PFSK-1 (cell line): ENCODE data around the gene EIF4E1B.

Source experiments
- FOXP2 ChIP-seq: optimal IDR thresholded peaks from 2 replicates; pipeline ENCODE3; 2011; ENCODE audit warnings: borderline replicate concordance, control low read depth, inconsistent platforms; ENCODE audit not compliant: insufficient read depth; ENCODE audit errors: extremely low read length, extremely low read depth
- POLR2AphosphoS5 ChIP-seq: IDR thresholded peaks from 2 replicates; pipeline ENCODE4 v1.6.1; 2012; ENCODE audit warnings: low read depth, mild to moderate bottlenecking, control low read depth, low read length, moderate library complexity
- REST ChIP-seq, 2 experiments: IDR thresholded peaks; 2 replicates each; pipeline versions ENCODE4 v1.6.1 to v1.8.0; 2011 to 2012; ENCODE audit warnings: low read depth in 2 of 2, low read length in 2 of 2, control low read depth in 1 of 2, inconsistent platforms in 1 of 2, mild to moderate bottlenecking in 1 of 2, moderate library complexity in 1 of 2; ENCODE audit not compliant: insufficient read depth in 1 of 2
- SIN3A ChIP-seq: IDR thresholded peaks from 2 replicates; pipeline ENCODE4 v1.6.1; 2012; ENCODE audit warnings: mild to moderate bottlenecking, low read length, moderate library complexity, borderline replicate concordance; ENCODE audit not compliant: insufficient read depth
- TAF1 ChIP-seq: IDR thresholded peaks from 2 replicates; pipeline ENCODE4 v1.6.1; 2012; ENCODE audit warnings: low read length, control low read depth, borderline replicate concordance; ENCODE audit not compliant: insufficient read depth

EIF4E1B gene

GRCh38 chr5:176664479-176664878 lies 34.0 kb downstream of the EIF4E1B start:
- TF ChIP-seq POLR2AphosphoS5 (no peak), TAF1 (no peak)

GRCh38 chr5:176664886-176665285 lies 34.4 kb downstream of the EIF4E1B start:
- no peak for TF ChIP-seq REST (IDR thresholded peaks at IDR 0.05; ENCODE audit: insufficient read depth in 1 of 2, low read depth in 2 of 2, low read length in 2 of 2)

- TF ChIP-seq POLR2AphosphoS5, result no peak
- no peak for TF ChIP-seq TAF1
- TF ChIP-seq REST (IDR thresholded peaks at IDR 0.05; ENCODE audit: insufficient read depth in 1 of 2, low read depth in 2 of 2, low read length in 2 of 2), result no peak
Observed at GRCh38 chr5:176665517-176665916, 35.0 kb downstream of the EIF4E1B start.

GRCh38 chr5:176667637-176668036 lies 37.2 kb downstream of the EIF4E1B start:
- TF ChIP-seq REST (IDR thresholded peaks at IDR 0.05; ENCODE audit: insufficient read depth in 1 of 2, low read depth in 2 of 2, low read length in 2 of 2) (no peak), SIN3A (no peak), FOXP2 (no peak), POLR2AphosphoS5 (no peak), TAF1 (no peak)

DNA sequence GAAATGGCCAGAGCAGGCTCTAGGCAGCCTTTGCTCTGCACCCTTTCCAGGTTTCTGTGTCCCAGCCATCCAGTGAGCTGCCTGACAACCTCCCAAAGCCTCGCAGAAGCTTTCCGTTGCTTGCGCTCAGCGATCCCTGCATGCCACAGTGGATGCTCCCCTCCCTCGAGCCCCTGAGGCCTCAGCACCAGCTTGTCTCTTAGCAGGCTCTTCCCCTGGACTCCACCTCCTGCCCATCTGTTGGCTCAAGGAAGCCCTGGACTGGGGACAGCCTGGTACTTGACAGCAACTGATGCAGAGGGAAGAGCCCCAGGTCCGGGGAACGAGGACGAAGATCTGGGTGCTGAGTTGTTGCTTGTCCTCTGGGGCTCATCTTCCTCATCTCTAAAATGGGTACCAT lies 40.0 kb downstream of the EIF4E1B start:
- TF ChIP-seq REST (IDR thresholded peaks at IDR 0.05; ENCODE audit: insufficient read depth in 1 of 2, low read depth in 2 of 2, low read length in 2 of 2), result no peak
- TF ChIP-seq TAF1, result no peak
- TF ChIP-seq FOXP2, result no peak
- no peak for TF ChIP-seq POLR2AphosphoS5
- no peak for TF ChIP-seq SIN3A

GRCh38 chr5:176671399-176671798 lies 40.9 kb downstream of the EIF4E1B start:
- TF ChIP-seq FOXP2 (no peak), REST (IDR thresholded peaks at IDR 0.05; ENCODE audit: insufficient read depth in 1 of 2, low read depth in 2 of 2, low read length in 2 of 2) (no peak), TAF1 (no peak), POLR2AphosphoS5 (no peak), SIN3A (no peak)
